HepG2 (cell line): ENCODE results near the gene CHD9. TPM values are rescaled to one million over a fixed set of nuclear protein-coding genes. Genes with fewer than 3 reads are reported as not detected.

Source experiments
- ATAC-seq: fragments of 200-7000 bp; cut with Tn5 transposase; 3 replicates; pipeline ENCODE4 v1.9.1; 2020; ENCODE audit warnings: mild to moderate bottlenecking, moderate library complexity
- BruUV-seq: library from RNA; stranded (reverse); fragments of 400-500 nt; replicated peaks from 2 replicates; lab custom pipeline; 2021; lab: Mats Ljungman, UMichigan
- CTCF ChIA-PET: fragments of 300-600 bp; formaldehyde crosslinking; extraction: SDS; loops from one replicate; lab custom pipeline; 2021; ENCODE audit warnings: low total read pairs, inconsistent platforms, low intra/inter-chr PET ratio; lab: Yijun Ruan, JAX
- POLR2A ChIA-PET: fragments of 350-600 bp; sonication (Branson Sonifier 250); formaldehyde crosslinking; loops from one replicate; lab custom pipeline; 2020; ENCODE audit warnings: antibody characterized with exemption, inconsistent platforms; lab: Yijun Ruan, JAX
- DNase-seq: peaks from one replicate; pipeline ENCODE4 v3.0.0-alpha.2; 2015; ENCODE audit warnings: low spot score
- FAIRE-seq: peaks from 3 replicates; lab custom pipeline; 2011; peaks lifted over from hg19 to GRCh38; lab: Jason Lieb, UNC
- H2AFZ ChIP-seq: one replicate; pipeline ENCODE4 v1.6.1; 2011; ENCODE audit warnings: low read length, inconsistent platforms
- H3K27ac ChIP-seq: fragments of 300-600 bp; 3 replicates; pipeline ENCODE4 v1.8.0; 2011; ENCODE audit warnings: mixed run types, mild to moderate bottlenecking, mixed read lengths, low read length, inconsistent platforms; ENCODE audit not compliant: insufficient read depth; ENCODE audit errors: extremely low read length
- H3K27me3 ChIP-seq, 2 experiments: fragments of 200-600 bp in 1 of 2; 2 replicates in 1 of 2; 3 replicates in 1 of 2; pipeline versions ENCODE4 v1.6.0 to v1.8.0; 2011; ENCODE audit warnings: low read length in 2 of 2, mild to moderate bottlenecking in 2 of 2, moderate library complexity in 2 of 2, inconsistent platforms in 1 of 2; ENCODE audit not compliant: insufficient read depth in 2 of 2, control insufficient read depth in 1 of 2
- H3K36me3 ChIP-seq, 2 experiments: fragments of 200-600 bp in 1 of 2; replicated peaks in 1 of 2; 2 replicates in 1 of 2; 3 replicates in 1 of 2; pipeline versions ENCODE4 v1.5.1 to v1.8.0; 2011; ENCODE audit warnings: low read length in 2 of 2, inconsistent platforms in 1 of 2; ENCODE audit not compliant: insufficient read depth in 2 of 2, control insufficient read depth in 1 of 2
- H3K4me1 ChIP-seq: 2 replicates; pipeline ENCODE4 v1.5.1; 2012; ENCODE audit warnings: low read length, inconsistent platforms; ENCODE audit not compliant: insufficient read depth
- H3K4me2 ChIP-seq: 2 replicates; pipeline ENCODE4 v1.6.0; 2011; ENCODE audit warnings: low read depth, low read length, inconsistent platforms
- H3K4me3 ChIP-seq, 3 experiments: fragments of 200-600 bp in 1 of 3; sonication (generic), shearing (Covaris generic) in 1 of 3; replicated peaks in 1 of 3; 2 replicates each; pipeline ENCODE4 v1.5.1; 2011 to 2016; ENCODE audit warnings: low read length in 3 of 3, inconsistent platforms in 2 of 3, low read depth in 2 of 3, mild to moderate bottlenecking in 2 of 3, control low read depth in 1 of 3, mixed read lengths in 1 of 3; ENCODE audit not compliant: insufficient read depth in 1 of 3
- H3K79me2 ChIP-seq: one replicate; pipeline ENCODE4 v1.6.1; 2011; ENCODE audit warnings: low read length, inconsistent platforms; ENCODE audit not compliant: insufficient read depth
- H3K9ac ChIP-seq: 2 replicates; pipeline ENCODE4 v1.6.0; 2011; ENCODE audit warnings: mild to moderate bottlenecking, low read depth, low read length, inconsistent platforms; ENCODE audit not compliant: insufficient read depth
- H3K9me3 ChIP-seq: 2 replicates; pipeline ENCODE4 v1.5.1; 2012; ENCODE audit warnings: mild to moderate bottlenecking, low read length
- H4K20me1 ChIP-seq: 2 replicates; pipeline ENCODE4 v1.6.0; 2011; ENCODE audit warnings: inconsistent platforms, mild to moderate bottlenecking, low read length, moderate library complexity; ENCODE audit not compliant: insufficient read depth
- EP300 ChIP-seq, 3 experiments: sonication (generic) in 1 of 3; formaldehyde crosslinking in 1 of 3; IDR thresholded peaks; 2 replicates each; pipeline versions ENCODE4 v1.5.1 to v1.6.1; 2011 to 2020; ENCODE audit warnings: low read depth in 2 of 3, low read length in 2 of 3, borderline replicate concordance in 1 of 3, improper control_type of control experiment in 1 of 3, mild to moderate bottlenecking in 1 of 3, missing genetic modification reagents in 1 of 3, moderate library complexity in 1 of 3
- GLI4 ChIP-seq: sonication (generic); formaldehyde crosslinking; IDR thresholded peaks from 2 replicates; pipeline ENCODE4 v1.5.1; 2020; ENCODE audit warnings: missing genetic modification reagents, mild to moderate bottlenecking, moderate library complexity, borderline replicate concordance
- HOXA3 ChIP-seq: sonication (generic); formaldehyde crosslinking; IDR thresholded peaks from 2 replicates; pipeline ENCODE4 v1.5.0; 2020; ENCODE audit warnings: missing genetic modification reagents
- NCOA1 ChIP-seq: sonication (generic); formaldehyde crosslinking; IDR thresholded peaks from 2 replicates; pipeline ENCODE4 v1.9.0; 2021; ENCODE audit warnings: missing genetic modification reagents
- NFIC ChIP-seq: IDR thresholded peaks from 2 replicates; pipeline ENCODE4 v1.6.1; 2012; ENCODE audit warnings: mild to moderate bottlenecking, low read length, inconsistent platforms
- RARA ChIP-seq: IDR thresholded peaks from 2 replicates; pipeline ENCODE4 v1.6.1; 2016; ENCODE audit warnings: missing genetic modification reagents, missing compliant biosample characterization
- SALL1 ChIP-seq: sonication (generic); formaldehyde crosslinking; IDR thresholded peaks from 2 replicates; pipeline ENCODE4 v1.8.0; 2022; ENCODE audit warnings: mild to moderate bottlenecking, missing genetic modification reagents
- TARDBP ChIP-seq: sonication (generic); formaldehyde crosslinking; IDR thresholded peaks from 2 replicates; pipeline ENCODE4 v1.8.0; 2022; ENCODE audit warnings: mild to moderate bottlenecking, missing genetic modification reagents
- ZMYM3 ChIP-seq: sonication (generic); formaldehyde crosslinking; IDR thresholded peaks from 2 replicates; pipeline ENCODE4 v1.5.1; 2020; ENCODE audit warnings: mild to moderate bottlenecking, missing genetic modification reagents
- ZMYM4 ChIP-seq: sonication (generic); formaldehyde crosslinking; IDR thresholded peaks from 2 replicates; pipeline ENCODE4 v1.8.1; 2023; ENCODE audit warnings: mild to moderate bottlenecking, missing genetic modification reagents
- ZNF230 ChIP-seq: sonication (generic); formaldehyde crosslinking; IDR thresholded peaks from 2 replicates; pipeline ENCODE4 v1.4.0; 2020; ENCODE audit warnings: mild to moderate bottlenecking, missing genetic modification reagents
- ZNF263 ChIP-seq: sonication (generic); formaldehyde crosslinking; IDR thresholded peaks from 2 replicates; pipeline ENCODE4 v1.4.0; 2020; ENCODE audit warnings: missing genetic modification reagents
- ZNF282 ChIP-seq: fragments of 450-650 bp; IDR thresholded peaks from 2 replicates; pipeline ENCODE4 v1.6.1; 2018; ENCODE audit not compliant: partially characterized antibody
- WGBS: methylation state at CpG from one replicate; pipeline ENCODE4 v1.1.6; 2017; ENCODE audit warnings: low lambda C conversion rate; 5-methylcytosine and 5-hydroxymethylcytosine counted together
- in situ Hi-C: cut with HindIII; loops from 2 replicates; pipeline ENCODE4 v1.10.0; 2017; ENCODE audit warnings: low pct_unique_long_range_greater_than_20kb; ENCODE audit not compliant: extremely low pct_ligation_motif_present
- intact Hi-C: fragments of 100-400 bp; cut with micrococcal nuclease; formaldehyde crosslinking; loops from one replicate; pipeline ENCODE4 v1.10.0; 2022; ENCODE audit not compliant: unreplicated experiment
- polyA plus RNA-seq, 8 experiments: library from polyadenylated mRNA; depleted of rRNA in 3 of 8; stranded (reverse) in 7 of 8; unstranded in 1 of 8; fragments of >200 nt; fragmentation: Illumina TruSeq in 4 of 8; extraction: Trizol in 4 of 8; gene quantifications; 2 replicates each; pipeline versions ENCODE4 v1.2.1 to v1.2.3, GENCODE V29; 2011 to 2016; ENCODE audit warnings: low read depth in 4 of 8, missing spikeins in 1 of 8, mixed read lengths in 1 of 8; ENCODE audit not compliant: insufficient read depth in 1 of 8
- total RNA-seq, 5 experiments: library from RNA; depleted of rRNA; stranded (reverse); fragments of >200 nt; fragmentation: Illumina TruSeq; extraction: Trizol; gene quantifications; 2 replicates each; pipeline ENCODE4 v1.2.3, GENCODE V29; 2016; ENCODE audit warnings: low read depth in 1 of 5
- TF ChIP-seq, protein P1 (sequence below): IDR thresholded peaks from 2 replicates; pipeline ENCODE4 v1.6.1; 2016
- TF ChIP-seq, protein P2 (sequence below): sonication (generic); formaldehyde crosslinking; IDR thresholded peaks from 2 replicates; pipeline ENCODE4 v1.5.1; 2020; ENCODE audit warnings: mild to moderate bottlenecking, moderate library complexity, missing genetic modification reagents

Gene CHD9
- total and polyA plus RNA-seq, 2 of the 13 experiments (the other 11 are each of a cell fraction or from before 2014, with no cell fraction given) = 23.4 to 27.7 TPM

GRCh38 chr16:53061256-53061655 is 6.5 kb downstream of the CHD9 start:
- ATAC-seq (no peak), DNase-seq (no peak), FAIRE-seq (no peak)
- CTCF ChIA-PET = no interaction called here
- BruUV-seq = no TSS peak
- TF ChIP-seq NFIC = no peak
- 0 out of 2 replicates have a peak, but pooled peaks have one; percentile 55 for TF ChIP-seq GLI4 (CRISPR knock-in tag)
- 0 out of 2 replicates have a peak, but pooled peaks have one; percentile 18 for TF ChIP-seq ZNF230
- Histone ChIP-seq H3K4me3 (no peak overlapping the region), H3K27me3 (no peaks in the 10 kb centered on the region), H3K4me1 (peaks cover 75% of the 10 kb centered on the region), H3K9me3 (no peaks in the 10 kb centered on the region), H3K9ac (no peak overlapping the region; the same call in 1 of the 2 replicates), H3K27ac (peak overlapping the region; percentile 10), H3K4me2 (peak overlapping the region; percentile 52; the same call in 1 of the 2 replicates), H3K79me2 (peaks cover 76% of the 10 kb centered on the region), H3K36me3 (no peaks in the 10 kb centered on the region; a peak in 2 of 5 replicates), H2AFZ (no peak overlapping the region), H4K20me1 (0 out of 2 replicates have a peak, but pooled peaks cover 6% of the 10 kb centered on the region)
- 95% methylated on average over 5 of the region's 5 CpGs for WGBS
- intact Hi-C loops (no loop called here), in situ Hi-C loops (no loop called here)
- POLR2A ChIA-PET = interaction anchor here (1.5 kb wide), 1 partner anchor 38 kb away, joined by 4 read pairs; no protein-coding TSS in a partner anchor

DNA sequence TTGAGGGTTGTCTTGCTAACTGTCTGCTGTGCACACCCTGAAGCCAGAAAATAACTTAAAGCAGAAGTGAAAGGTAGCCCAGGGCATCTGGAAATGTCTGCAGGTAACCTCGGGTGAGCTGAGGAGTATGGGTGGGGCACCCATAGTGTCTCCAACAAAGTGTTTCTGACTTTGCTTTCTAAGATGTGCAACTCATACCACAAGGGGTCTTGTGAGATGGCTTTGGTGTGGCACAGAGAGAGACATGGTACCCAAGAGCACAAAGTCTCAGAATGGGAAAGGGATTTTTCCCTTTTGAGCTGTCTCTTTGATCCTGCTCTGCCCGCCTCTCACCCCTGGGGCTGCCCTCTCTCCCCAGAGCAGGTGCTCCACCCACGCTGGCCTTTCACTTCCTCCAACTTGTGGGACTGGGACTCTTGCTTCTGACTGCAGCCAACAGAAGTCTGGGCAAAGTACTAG is 6.9 kb downstream of the CHD9 start:
- peak overlapping the region; percentile 41; the same call in 1 of the 2 replicates for H3K9ac ChIP-seq
- DNase-seq = peak; percentile 70
- peak; percentile 84 for FAIRE-seq
- WGBS = 7% methylated on average over 3 of the region's 3 CpGs
- in situ Hi-C loops (no loop called here), intact Hi-C loops (loop anchor here (2.0 kb wide), 1 partner anchor 17 kb away; no protein-coding TSS in a partner anchor)
- ChIA-PET CTCF (no interaction called here), POLR2A (no interaction called here)
- no TSS peak for BruUV-seq
- no peak overlapping the region for H2AFZ ChIP-seq
- no peaks in the 10 kb centered on the region for H3K9me3 ChIP-seq
- peak; percentile 92 for ATAC-seq
- peaks cover 75% of the 10 kb centered on the region for H3K79me2 ChIP-seq
- no peaks in the 10 kb centered on the region; a peak in 2 of 5 replicates for H3K36me3 ChIP-seq
- H4K20me1 ChIP-seq = 0 out of 2 replicates have a peak, but pooled peaks cover 6% of the 10 kb centered on the region
- peak overlapping the region in 1 of 3 experiments; percentile 11; a peak in 1 of 6 replicates for H3K4me3 ChIP-seq
- H3K27ac ChIP-seq = peak overlapping the region; percentile 10
- H3K4me2 ChIP-seq = peak overlapping the region; percentile 52
- H3K27me3 ChIP-seq = no peaks in the 10 kb centered on the region
- peaks cover 73% of the 10 kb centered on the region for H3K4me1 ChIP-seq
- TF ChIP-seq EP300 (IDR thresholded peaks at IDR 0.05; ENCODE audit: low read depth in 2 of 2, low read length in 2 of 2) (peak in 1 of 2 experiments; percentile 37; a peak in 1 of 4 replicates), EP300 (CRISPR knock-in tag; IDR thresholded peaks at IDR 0.05; ENCODE audit: borderline replicate concordance) (no peak), HOXA3 (CRISPR knock-in tag) (peak; percentile 40; the same call in 1 of the 2 replicates), ZMYM3 (peak; percentile 48; the same call in 1 of the 2 replicates), SALL1 (CRISPR knock-in tag) (peak; percentile 49; the same call in 1 of the 2 replicates), NCOA1 (no peak), ZNF263 (CRISPR knock-in tag) (peak; percentile 92), RARA (CRISPR knock-in tag) (peak; percentile 35; the same call in 1 of the 2 replicates), ZNF282 (no peak), ZMYM4 (CRISPR knock-in tag) (peak; percentile 65; the same call in 1 of the 2 replicates), TARDBP (CRISPR knock-in tag) (peak; percentile 63)
- TF ChIP-seq, protein P1, sequence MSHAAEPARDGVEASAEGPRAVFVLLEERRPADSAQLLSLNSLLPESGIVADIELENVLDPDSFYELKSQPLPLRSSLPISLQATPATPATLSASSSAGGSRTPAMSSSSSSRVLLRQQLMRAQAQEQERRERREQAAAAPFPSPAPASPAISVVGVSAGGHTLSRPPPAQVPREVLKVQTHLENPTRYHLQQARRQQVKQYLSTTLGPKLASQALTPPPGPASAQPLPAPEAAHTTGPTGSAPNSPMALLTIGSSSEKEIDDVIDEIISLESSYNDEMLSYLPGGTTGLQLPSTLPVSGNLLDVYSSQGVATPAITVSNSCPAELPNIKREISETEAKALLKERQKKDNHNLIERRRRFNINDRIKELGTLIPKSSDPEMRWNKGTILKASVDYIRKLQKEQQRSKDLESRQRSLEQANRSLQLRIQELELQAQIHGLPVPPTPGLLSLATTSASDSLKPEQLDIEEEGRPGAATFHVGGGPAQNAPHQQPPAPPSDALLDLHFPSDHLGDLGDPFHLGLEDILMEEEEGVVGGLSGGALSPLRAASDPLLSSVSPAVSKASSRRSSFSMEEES = peak; percentile 24; the same call in 1 of the 2 replicates
- TF ChIP-seq, protein P2, sequence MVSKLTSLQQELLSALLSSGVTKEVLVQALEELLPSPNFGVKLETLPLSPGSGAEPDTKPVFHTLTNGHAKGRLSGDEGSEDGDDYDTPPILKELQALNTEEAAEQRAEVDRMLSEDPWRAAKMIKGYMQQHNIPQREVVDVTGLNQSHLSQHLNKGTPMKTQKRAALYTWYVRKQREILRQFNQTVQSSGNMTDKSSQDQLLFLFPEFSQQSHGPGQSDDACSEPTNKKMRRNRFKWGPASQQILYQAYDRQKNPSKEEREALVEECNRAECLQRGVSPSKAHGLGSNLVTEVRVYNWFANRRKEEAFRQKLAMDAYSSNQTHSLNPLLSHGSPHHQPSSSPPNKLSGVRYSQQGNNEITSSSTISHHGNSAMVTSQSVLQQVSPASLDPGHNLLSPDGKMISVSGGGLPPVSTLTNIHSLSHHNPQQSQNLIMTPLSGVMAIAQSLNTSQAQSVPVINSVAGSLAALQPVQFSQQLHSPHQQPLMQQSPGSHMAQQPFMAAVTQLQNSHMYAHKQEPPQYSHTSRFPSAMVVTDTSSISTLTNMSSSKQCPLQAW (CRISPR knock-in tag) = 0 out of 2 replicates have a peak, but pooled peaks have one; percentile 20
